Right lobe of liver (tissue), 6 donors: ENCODE data around the gene MCUR1. TPM values are rescaled to one million over a fixed set of nuclear protein-coding genes. Genes with fewer than 3 reads are reported as not detected.
"Not testable (repeated sequence)": the region's sequence is repeated elsewhere in the genome, so short reads cannot be mapped to it uniquely, and the experiment has no call there.

Experiments used
- ATAC-seq, 4 donors: fragments of 200-7000 bp; cut with Tn5 transposase; one replicate each; pipeline ENCODE4 v1.9.1; 2020; ENCODE audit warnings: mild to moderate bottlenecking in 4 of 4, moderate library complexity in 4 of 4
- DNase-seq, 3 donors: peaks; one replicate each; pipeline ENCODE4 v3.0.0-alpha.2; 2020
- H3K27ac ChIP-seq, 3 donors: fragments of 200-600 bp; one replicate each; pipeline ENCODE4 v1.8.0; 2022
- H3K27me3 ChIP-seq, 2 donors: fragments of 200-600 bp; one replicate each; pipeline ENCODE4 v1.8.0; 2022
- H3K36me3 ChIP-seq, 4 donors: fragments of 200-600 bp; sonication (generic) in 1 of 4; one replicate each; pipeline versions ENCODE4 v1.5.1 to v1.8.0; 2017 to 2022; ENCODE audit warnings: control low read depth in 1 of 4
- H3K4me1 ChIP-seq, 4 donors: fragments of 200-600 bp; sonication (generic) in 1 of 4; one replicate each; pipeline versions ENCODE4 v1.5.1 to v1.8.0; 2017 to 2022; ENCODE audit warnings: control low read depth in 1 of 4
- H3K4me3 ChIP-seq, 3 donors: fragments of 200-600 bp; one replicate each; pipeline ENCODE4 v1.8.0; 2022
- H3K9me3 ChIP-seq, 4 donors: fragments of 200-600 bp; sonication (generic) in 1 of 4; one replicate each; pipeline versions ENCODE4 v1.5.1 to v1.8.0; 2017 to 2022; ENCODE audit warnings: control low read depth in 1 of 4
- POLR2A ChIP-seq: fragments of 450-650 bp; IDR thresholded peaks from one replicate; pipeline ENCODE4 v1.6.1; 2017; ENCODE audit warnings: antibody characterized with exemption, mild to moderate bottlenecking
- WGBS: methylation state at CpG from one replicate; pipeline ENCODE4 v1.1.6; 2018; ENCODE audit warnings: low coverage, low lambda C conversion rate; ENCODE audit not compliant: insufficient coverage; ENCODE audit errors: missing lambda C conversion rate; 5-methylcytosine and 5-hydroxymethylcytosine counted together
- intact Hi-C, 2 donors: fragments of 100-400 bp; cut with DNase I; formaldehyde crosslinking; loops; one replicate each; pipeline versions ENCODE4 v1.11.2 to v1.14.1; 2022
- long read RNA-seq: library from polyadenylated mRNA; unstranded; transcript quantifications from one replicate; pipeline ENCODE4 v2.0.0, GENCODE V29; 2019
- total RNA-seq, 6 experiments: library from RNA; depleted of rRNA in 2 of 6; stranded (reverse); fragments of >200 nt in 2 of 6; fragmentation: NEBNext Ultra II Directional in 3 of 6; extraction: Animal tissue kit (Norgen Biotek cat#: 25700) in 3 of 6; gene quantifications; one replicate each; pipeline versions ENCODE4 v1.1.0 to v1.2.4, GENCODE V29; 2016 to 2023
- TF ChIP-seq, protein P1 (sequence below), 4 donors: fragments of 200-600 bp in 3 of 4; fragments of 450-650 bp in 1 of 4; IDR thresholded peaks; one replicate each; pipeline versions ENCODE4 v1.5.1 to v1.8.0; 2016 to 2022; ENCODE audit warnings: antibody characterized with exemption in 4 of 4, mild to moderate bottlenecking in 2 of 4
- donor health status: DM: no; HTN: yes; CAD: no.
- donor health status: DM: no; HTN: no; CAD: no.
- donor health status: DM: no; HTN: no; CAD: no.
- donor health status: DM: no; HTN: yes; CAD: no.
- donor health status: DM: no; HTN: yes; CAD: no.

MCUR1 gene, protein sequence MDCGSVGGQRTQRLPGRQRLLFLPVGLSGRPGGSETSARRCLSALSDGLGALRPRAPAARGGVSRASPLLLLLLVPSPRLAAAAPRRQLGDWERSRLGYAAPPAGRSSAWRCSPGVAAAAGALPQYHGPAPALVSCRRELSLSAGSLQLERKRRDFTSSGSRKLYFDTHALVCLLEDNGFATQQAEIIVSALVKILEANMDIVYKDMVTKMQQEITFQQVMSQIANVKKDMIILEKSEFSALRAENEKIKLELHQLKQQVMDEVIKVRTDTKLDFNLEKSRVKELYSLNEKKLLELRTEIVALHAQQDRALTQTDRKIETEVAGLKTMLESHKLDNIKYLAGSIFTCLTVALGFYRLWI
- total RNA-seq = 10 to 100 TPM; 12.7 to 17.8 (median 15.2) TPM
- long read RNA-seq, full-length matches to known transcripts = 7 of 9 reads
- long read RNA-seq, partial matches to known transcripts = 2 of 9 reads
- long read RNA-seq, other reads (novel, unspliced or antisense) = 0 of 9 reads

DNA sequence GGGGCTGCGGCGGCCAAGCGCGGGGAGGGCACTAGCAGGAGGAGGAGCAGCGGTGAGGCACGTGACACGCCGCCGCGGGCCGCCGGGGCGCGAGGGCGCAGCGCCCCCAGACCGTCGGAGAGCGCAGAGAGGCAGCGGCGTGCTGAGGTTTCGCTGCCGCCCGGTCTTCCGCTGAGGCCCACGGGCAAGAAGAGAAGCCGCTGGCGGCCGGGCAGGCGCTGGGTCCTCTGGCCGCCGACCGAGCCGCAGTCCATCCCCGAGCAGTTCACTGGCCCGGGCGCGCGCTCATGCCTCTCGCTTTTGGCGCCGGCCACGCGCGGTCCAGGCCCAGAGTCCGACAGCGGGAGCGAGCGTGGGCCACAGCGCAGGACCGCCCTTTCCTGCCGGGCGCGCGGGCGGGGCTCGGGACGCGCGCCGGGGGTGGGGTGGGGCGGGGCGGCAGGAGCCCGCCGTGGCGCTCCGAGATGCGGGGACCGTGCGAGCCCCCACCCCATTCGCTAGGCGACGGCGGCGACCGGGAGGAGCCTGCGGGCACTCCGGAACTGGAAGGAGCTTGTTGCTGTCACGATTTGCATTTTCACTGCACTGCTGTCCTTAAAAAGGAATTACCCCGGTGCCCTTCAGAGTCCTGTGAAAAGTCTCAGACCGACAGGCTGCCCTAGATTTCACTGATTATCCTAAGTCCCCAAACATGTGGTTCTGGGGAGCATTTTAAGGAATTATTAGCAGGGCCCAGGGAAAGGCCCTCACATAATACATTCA lies at the start of gene MCUR1:
TSS of gene MCUR1 (minus strand) at position 382 of the 762 bp plus-strand sequence. CDS start at position 254, 128 bp downstream.
- peak within 1 kb of the TSS; percentile 90 to 95 (median 93) for H3K27ac ChIP-seq
- TF ChIP-seq POLR2A = peak; percentile 95
- TF ChIP-seq, protein P1, sequence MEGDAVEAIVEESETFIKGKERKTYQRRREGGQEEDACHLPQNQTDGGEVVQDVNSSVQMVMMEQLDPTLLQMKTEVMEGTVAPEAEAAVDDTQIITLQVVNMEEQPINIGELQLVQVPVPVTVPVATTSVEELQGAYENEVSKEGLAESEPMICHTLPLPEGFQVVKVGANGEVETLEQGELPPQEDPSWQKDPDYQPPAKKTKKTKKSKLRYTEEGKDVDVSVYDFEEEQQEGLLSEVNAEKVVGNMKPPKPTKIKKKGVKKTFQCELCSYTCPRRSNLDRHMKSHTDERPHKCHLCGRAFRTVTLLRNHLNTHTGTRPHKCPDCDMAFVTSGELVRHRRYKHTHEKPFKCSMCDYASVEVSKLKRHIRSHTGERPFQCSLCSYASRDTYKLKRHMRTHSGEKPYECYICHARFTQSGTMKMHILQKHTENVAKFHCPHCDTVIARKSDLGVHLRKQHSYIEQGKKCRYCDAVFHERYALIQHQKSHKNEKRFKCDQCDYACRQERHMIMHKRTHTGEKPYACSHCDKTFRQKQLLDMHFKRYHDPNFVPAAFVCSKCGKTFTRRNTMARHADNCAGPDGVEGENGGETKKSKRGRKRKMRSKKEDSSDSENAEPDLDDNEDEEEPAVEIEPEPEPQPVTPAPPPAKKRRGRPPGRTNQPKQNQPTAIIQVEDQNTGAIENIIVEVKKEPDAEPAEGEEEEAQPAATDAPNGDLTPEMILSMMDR (IDR thresholded peaks at IDR 0.05) = peak in 3 of 4 donors; percentile 4 to 38 (median 23)
- no peaks in the 10 kb centered on the region for H3K27me3 ChIP-seq
- no peaks in the 10 kb centered on the region for H3K9me3 ChIP-seq
- peak; percentile 91 to 93 (median 92) for DNase-seq
- peak within 1 kb of the TSS; percentile 87 to 92 (median 88) for H3K4me3 ChIP-seq
- H3K4me1 ChIP-seq = peaks cover 0 to 42% (median 5%) of the 10 kb centered on the region in 4 donors
- intact Hi-C loops = no loop called here
- WGBS = no CpG with 5 or more reads among the region's 81 CpGs
- no peaks in the 10 kb centered on the region for H3K36me3 ChIP-seq
- peak; percentile 81 to 94 (median 88) for ATAC-seq

DNA sequence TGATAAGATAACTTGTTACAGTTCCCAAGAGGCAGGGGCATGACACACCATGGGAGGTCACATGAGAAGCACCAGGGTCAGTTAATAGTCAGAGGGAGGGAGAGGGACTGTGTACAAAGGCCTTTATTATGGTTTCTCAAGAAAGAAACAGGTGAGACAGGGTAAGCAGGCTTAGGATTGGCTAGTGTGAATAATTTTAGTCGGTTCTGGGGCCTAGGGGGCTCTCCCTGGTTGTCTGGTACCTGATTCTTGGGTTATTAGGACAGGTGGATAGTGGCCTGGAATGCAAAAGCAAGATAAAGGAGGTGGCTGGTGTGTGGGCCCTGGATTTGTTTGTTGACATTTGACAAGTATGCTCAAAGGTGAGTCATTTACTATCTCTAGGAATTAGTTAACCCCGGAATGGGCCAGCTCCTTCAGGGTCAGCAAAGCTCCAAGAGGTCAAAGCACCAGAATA lies 49.4 kb upstream of the MCUR1 start:
- ATAC-seq = peak in 1 of 4 donors; percentile 60
- TF ChIP-seq, protein P1 (IDR thresholded peaks at IDR 0.05) = no peak
- no peak for TF ChIP-seq POLR2A
- Histone ChIP-seq H3K4me3 (no peak overlapping the region), H3K4me1 (peaks cover 0 to 10% (median 0%) of the 10 kb centered on the region in 4 donors), H3K27ac (no peak overlapping the region), H3K9me3 (no peaks in the 10 kb centered on the region), H3K36me3 (no peaks in the 10 kb centered on the region), H3K27me3 (peaks cover 0 to 15% of the 10 kb centered on the region in 2 donors)
- WGBS = 14% methylated on average over 2 of the region's 2 CpGs
- no peak for DNase-seq
- intact Hi-C loops = no loop called here

DNA sequence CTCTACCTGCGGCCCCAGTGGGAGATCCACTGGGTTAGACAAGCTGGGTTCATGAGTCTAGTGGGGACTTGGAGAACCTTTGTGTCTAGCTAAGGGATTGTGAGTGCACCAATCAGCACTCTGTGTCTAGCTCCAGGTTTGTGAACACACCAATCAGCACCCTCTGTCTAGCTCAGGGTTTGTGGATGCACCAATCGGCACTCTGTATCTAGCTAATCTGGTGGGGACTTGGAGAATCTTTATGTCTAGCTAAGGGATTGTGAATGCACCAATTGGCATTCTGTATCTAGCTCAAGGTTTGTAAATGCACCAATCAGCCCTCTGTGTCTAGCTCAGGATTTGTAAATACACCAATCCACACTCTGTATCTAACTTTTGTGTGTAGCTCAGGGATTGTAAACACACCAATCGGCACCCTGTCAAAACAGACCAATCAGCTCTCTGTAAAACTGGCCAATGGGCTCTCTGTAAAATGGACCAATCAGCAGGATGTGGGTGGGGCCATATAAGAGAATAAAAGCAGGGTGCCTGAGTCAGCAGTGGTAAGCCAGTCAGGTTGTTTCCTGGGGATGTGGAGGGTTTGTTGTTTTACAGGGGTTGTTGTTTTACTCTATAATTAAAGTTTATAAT lies 46.3 kb upstream of the MCUR1 start:
- peaks cover 0 to 10% (median 0%) of the 10 kb centered on the region in 4 donors for H3K4me1 ChIP-seq
- intact Hi-C loops, H3K4me3 ChIP-seq, ATAC-seq, DNase-seq, H3K36me3 ChIP-seq, H3K9me3 ChIP-seq, H3K27ac ChIP-seq: not testable (repeated sequence)
- 100% methylated on average over 1 of the region's 3 CpGs for WGBS
- H3K27me3 ChIP-seq = peaks cover 7 to 15% of the 10 kb centered on the region in 2 donors

DNA sequence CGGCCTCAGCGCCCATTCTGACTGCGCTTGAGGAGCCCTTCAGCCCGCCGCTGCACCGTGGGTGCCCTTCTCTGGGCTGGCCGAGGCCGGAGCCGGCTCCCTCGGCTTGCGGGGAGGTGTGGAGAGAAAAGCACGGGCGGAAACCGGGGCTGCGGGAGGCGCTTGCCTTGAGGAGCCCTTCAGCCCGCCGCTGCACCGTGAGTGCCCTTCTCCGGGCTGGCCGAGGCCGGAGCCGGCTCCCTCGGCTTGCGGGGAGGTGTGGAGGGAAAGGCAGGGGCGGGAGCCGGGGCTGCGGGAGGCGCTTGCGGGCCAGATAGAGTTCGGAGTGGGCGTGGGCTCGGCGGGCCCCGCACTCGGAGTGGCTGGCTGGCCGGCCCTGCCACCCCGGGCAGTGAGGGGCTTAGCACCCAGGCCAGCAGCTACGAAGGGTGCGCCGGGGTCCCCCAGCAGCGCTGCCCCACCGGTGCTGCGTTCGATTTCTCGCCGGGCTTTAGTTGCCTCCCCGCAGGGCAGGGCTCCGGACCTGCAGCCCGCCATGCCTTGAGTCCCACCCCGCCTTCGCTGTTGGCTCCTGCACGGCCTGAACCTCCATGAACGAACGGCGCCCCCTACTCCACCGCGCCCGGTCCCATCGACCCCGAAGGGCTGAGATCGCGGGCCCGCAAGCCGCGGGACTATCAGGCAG lies 45.7 kb upstream of the MCUR1 start:
- no peak overlapping the region for H3K27ac ChIP-seq
- TF ChIP-seq, protein P1 (IDR thresholded peaks at IDR 0.05) = no peak
- no peak for TF ChIP-seq POLR2A
- ATAC-seq (peak in 3 of 4 donors; percentile 11 to 36 (median 33)), DNase-seq (peak; percentile 25 to 53 (median 45))
- intact Hi-C loops = no loop called here
- H3K4me1 ChIP-seq = peaks cover 0 to 10% (median 0%) of the 10 kb centered on the region in 4 donors
- H3K27me3 ChIP-seq = peaks cover 7 to 15% of the 10 kb centered on the region in 2 donors
- H3K4me3 ChIP-seq = peak overlapping the region in 1 of 3 donors; percentile 30
- H3K9me3 ChIP-seq = no peaks in the 10 kb centered on the region
- WGBS = 18% methylated on average over 18 of the region's 66 CpGs
- H3K36me3 ChIP-seq = no peaks in the 10 kb centered on the region
